Stromal cell of bone marrow (primary cell): ENCODE data around the gene MGARP.
"Not testable (repeated sequence)": the region's sequence is repeated elsewhere in the genome, so short reads cannot be mapped to it uniquely, and the experiment has no call there.

Source experiments
- DNase-seq: peaks from one replicate; pipeline ENCODE4 v3.0.0-alpha.2; 2012; ENCODE audit warnings: low read depth

The MGARP gene

DNA sequence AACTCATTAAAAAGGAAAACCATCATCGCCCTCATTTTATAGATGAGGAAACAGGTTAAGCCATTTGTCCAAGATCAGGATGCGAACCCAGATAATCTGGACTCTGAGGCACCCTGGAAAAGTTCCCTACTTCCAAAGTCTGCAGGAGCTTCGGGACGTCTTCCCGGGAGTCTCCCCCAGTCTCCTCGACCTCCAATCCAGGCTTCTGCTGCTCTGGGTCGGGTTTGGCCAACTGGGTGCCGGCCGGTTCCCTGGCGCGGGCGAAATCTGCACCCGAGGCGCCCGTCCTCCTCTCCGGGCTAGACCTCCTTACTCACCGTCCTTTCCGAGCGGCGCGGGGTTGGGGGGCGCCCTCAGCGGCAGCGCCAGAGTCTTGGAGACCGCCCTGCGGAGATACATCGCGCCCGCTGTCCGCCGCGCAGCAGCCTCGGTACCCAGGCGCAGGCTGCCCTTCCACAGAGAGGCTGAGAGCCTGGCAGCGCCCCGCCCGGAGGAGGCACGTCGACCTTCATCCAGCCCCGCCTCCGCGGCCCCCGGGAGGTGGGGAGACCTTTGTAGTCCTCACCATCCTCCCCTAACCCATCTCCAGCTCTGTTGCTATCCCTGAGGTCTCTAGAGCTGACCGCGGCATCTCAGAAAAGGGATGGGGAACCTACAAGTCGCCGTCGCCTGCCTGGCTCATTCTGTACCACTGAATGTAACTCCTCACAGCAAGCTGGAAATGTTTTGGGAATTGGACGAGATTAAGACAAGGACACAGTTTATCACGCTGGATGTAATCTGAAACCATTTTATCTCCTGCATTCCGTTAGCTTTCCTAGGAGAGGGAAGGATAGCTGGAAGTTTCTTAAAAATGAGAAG is at the start of gene MGARP:
MGARP (minus strand) TSS at position 466 of the 861 bp plus-strand sequence; CDS start at position 399, 67 bp downstream.
- no peak for DNase-seq

DNA sequence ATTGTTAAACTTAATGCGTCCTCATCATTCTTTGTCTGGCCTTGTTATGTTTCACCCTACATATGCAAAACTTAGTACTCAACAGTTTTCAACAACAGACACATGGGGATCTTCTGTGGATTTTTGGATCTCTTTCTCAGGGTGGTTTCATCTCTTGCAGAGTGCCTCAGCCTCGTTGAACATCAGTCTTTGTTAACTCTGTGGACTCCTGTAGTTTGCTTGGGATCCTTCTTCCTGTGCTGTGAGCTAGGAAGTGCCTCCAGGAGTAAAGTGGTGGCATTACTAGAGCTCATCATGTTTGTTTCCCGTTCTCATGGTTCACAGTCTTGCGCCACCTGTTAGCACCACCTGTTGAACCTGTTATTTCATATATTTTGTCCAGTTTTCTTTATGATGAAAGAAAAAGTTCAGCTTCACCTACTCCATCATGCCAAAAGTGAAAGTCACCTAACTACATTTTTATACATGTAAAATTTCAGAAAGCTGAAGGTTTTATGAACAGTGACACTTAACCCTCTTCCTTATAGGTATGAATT is 49.7 kb upstream of the MGARP start:
- DNase-seq: no peak

GRCh38 chr4:139324620-139325019 is 44.6 kb upstream of the MGARP start:
- no peak for DNase-seq

- not testable (repeated sequence) for DNase-seq
These were observed 42.5 kb upstream of the MGARP start for GRCh38 chr4:139322541-139322940.

- not testable (repeated sequence) for DNase-seq
These were observed 42.0 kb upstream of the MGARP start for GRCh38 chr4:139322070-139322469.

- DNase-seq: no peak
These were observed 39.5 kb upstream of the MGARP start for GRCh38 chr4:139319571-139319970.

- no peak for DNase-seq
These were observed 37.6 kb upstream of the MGARP start for GRCh38 chr4:139317635-139318034.

- DNase-seq: no peak
These were observed 36.7 kb upstream of the MGARP start for GRCh38 chr4:139316733-139317132.

DNA sequence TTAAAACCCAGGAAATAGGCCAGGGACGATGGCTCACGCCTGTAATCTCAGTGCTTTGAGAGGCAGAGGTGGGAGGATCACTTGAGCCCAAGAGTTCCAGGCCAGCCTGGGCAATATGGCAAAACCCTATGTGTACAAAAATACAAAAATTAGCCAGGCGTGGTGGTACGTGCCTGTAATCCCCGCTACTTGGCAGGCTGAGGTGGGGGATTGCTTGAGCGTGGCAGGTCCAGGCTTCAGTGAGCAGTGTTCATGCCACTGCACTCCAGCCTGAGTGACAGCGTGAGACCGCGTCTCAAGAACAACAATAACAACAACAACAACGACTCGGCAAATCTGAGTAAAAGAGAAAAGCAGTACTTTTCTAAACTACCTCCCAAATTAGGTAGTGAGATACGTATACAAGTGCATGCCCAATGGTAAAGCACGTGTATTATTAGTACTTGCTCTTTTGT is 35.2 kb upstream of the MGARP start:
- DNase-seq: no peak

GRCh38 chr4:139314047-139314800 is 34.2 kb upstream of the MGARP start:
- DNase-seq: no peak

DNA sequence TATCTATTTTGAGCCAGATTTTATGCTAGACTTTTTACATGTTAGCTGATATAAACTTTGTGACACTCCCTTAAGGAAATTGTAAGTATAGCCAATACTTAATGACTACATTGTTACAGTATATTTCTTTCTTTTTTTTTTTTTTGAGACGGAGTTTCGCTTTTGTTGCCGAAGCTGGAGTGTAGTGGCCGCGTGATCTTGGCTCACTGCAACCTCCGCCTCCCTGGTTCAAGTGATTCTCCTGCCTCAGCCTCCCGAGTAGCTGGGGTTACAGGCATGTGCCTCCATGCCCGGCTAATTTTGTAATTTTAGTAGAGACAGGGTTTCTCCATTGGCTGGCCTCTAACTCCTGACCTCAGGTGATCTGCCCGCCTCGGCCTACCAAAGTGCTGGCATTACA is 33.4 kb upstream of the MGARP start:
- DNase-seq: not testable (repeated sequence)

GRCh38 chr4:139312552-139313332 is 32.7 kb upstream of the MGARP start:
- no peak for DNase-seq

- DNase-seq: no peak
These were observed 31.9 kb upstream of the MGARP start for GRCh38 chr4:139311909-139312308.

- DNase-seq: no peak
These were observed 24.9 kb upstream of the MGARP start for GRCh38 chr4:139304920-139305319.

- DNase-seq: no peak
These were observed 22.0 kb upstream of the MGARP start, which contains the start of gene NDUFC1 for GRCh38 chr4:139301821-139302611. NDUFC1 (minus strand) TSS chr4:139302477; CDS start chr4:139295798, 6,679 bp downstream.

GRCh38 chr4:139301113-139301820 is 21.2 kb upstream of the MGARP start, which contains the start of gene NAA15:
NAA15 (plus strand) TSS chr4:139301505; CDS start chr4:139301778, 273 bp downstream.
- peak; percentile 96 for DNase-seq

DNA sequence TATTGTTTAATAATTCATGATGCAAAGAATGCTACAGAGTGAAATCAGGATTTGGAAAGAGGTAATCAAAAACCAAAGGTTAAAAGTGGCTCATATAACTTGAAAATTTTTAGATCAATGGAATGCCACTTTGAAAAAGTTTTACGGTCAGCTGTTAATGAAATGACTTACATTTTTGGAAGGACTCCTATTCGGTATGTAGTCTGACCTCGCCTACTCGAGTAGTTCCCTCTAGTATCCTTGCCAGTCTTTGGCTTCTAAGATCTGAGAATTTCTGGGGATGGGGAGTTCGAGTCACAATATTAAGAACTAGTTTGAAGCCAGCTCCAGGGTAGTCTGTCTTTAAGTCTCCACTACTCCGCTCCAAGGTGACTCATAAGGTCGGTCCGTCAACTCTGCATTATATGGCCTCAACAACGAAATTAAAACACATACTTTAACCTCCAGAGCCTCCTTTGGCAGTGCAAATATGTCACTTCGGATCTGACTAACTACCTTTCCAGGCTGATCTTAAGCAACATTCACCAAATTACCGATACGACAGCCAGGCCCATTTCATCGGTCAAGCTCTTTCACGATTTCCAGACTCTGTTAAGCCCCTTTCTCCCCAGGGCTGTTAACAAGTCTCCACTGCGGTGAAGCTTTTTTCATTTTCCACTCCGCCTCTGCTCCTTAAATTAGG is 20.5 kb upstream of the MGARP start:
- DNase-seq: no peak

- no peak for DNase-seq
These were observed 19.5 kb upstream of the MGARP start for GRCh38 chr4:139299536-139299935.

DNA sequence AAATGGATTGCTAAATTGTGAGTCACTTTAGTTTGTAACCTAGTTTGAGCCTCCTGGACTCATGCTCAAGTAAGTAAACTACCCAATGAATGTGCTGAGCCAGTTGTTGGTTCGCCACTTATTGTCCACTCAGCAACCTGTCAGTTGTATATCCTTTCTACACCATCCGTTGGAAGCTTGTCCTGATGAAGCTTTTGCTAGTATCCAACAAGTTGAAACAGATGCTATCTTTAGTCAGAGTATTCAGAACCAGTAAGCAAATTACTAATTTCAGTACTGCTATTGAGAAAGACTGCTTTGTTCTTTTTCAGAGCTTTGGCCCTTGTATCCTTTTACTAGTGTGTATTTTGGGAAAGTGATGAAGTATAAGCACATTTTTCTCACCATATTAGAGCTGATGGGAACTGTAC is 17.0 kb upstream of the MGARP start:
- no peak for DNase-seq

- DNase-seq: no peak
These were observed 15.9 kb upstream of the MGARP start for GRCh38 chr4:139295942-139296299.
